A673 (cell line): ENCODE measurements around the gene FEM1A.
A peak's percentile ranks its signal among the peaks of the same experiment; 100 is the strongest.

Source experiments
- EZH2 ChIP-seq: fragments of 200-600 bp; sonication (generic); IDR thresholded peaks from 2 replicates; pipeline ENCODE4 v1.6.1; 2017; ENCODE audit warnings: borderline replicate concordance, low read depth, mild to moderate bottlenecking, mixed read lengths, antibody characterized with exemption, low read length; ENCODE audit not compliant: poor library complexity, severe bottlenecking
- TF ChIP-seq, protein P1 (sequence below): fragments of 300-800, 200-600 bp; sonication (generic); conservative IDR thresholded peaks from 2 replicates; pipeline ENCODE4 v1.5.1; 2017; ENCODE audit warnings: low read depth, mild to moderate bottlenecking, antibody characterized with exemption, low read length, moderate library complexity, mixed read lengths

DNA sequence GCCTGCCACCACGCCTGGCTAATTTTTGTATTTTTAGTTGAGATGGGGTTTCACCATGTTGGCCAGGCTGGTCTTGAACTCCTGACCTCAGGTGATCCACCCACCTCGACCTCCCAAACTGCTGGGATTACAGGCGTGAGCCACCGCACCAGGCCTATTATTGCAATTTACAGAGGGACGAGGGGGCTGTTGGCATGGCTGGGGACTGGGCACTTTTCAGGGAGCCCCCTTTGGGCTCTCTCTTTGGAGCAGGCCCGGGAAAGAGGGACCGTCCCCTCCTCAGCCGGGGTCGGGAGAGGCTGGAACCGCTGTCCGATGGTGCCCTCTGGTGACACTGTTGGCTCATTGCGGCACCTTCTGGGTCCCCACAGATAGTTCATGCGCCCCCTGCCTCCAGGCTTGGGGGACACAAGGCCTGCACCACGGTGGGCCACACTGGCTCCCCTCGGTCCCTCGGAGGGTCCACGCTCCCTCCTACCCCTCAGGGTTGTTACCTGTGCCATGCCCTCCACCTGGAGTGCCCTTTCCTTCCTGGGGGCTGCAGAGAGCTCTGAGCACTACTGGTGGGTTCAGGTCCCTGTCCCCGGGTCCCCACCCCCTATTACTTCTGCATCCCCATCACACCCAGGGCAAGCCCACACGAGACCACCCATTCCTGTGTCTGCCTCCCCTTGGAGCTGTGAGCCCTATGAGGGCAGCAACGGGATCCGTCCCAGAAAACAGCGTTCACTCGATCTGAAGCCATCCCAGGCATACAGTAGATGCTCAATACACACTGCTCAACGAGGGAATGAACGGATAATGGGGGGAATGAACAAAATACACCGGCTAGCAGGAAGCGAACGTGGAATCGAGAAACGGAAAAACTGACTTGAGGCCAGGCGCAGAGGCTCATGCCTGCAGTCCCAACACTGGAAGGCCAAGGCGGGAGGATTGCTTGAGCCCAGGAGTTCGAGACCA lies 12.5 kb downstream of the FEM1A start:
- TF ChIP-seq EZH2, result no peak
- TF ChIP-seq, protein P1, sequence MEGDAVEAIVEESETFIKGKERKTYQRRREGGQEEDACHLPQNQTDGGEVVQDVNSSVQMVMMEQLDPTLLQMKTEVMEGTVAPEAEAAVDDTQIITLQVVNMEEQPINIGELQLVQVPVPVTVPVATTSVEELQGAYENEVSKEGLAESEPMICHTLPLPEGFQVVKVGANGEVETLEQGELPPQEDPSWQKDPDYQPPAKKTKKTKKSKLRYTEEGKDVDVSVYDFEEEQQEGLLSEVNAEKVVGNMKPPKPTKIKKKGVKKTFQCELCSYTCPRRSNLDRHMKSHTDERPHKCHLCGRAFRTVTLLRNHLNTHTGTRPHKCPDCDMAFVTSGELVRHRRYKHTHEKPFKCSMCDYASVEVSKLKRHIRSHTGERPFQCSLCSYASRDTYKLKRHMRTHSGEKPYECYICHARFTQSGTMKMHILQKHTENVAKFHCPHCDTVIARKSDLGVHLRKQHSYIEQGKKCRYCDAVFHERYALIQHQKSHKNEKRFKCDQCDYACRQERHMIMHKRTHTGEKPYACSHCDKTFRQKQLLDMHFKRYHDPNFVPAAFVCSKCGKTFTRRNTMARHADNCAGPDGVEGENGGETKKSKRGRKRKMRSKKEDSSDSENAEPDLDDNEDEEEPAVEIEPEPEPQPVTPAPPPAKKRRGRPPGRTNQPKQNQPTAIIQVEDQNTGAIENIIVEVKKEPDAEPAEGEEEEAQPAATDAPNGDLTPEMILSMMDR, result peak; percentile 93
